HUES64 (cell line): Measurements from ENCODE around the gene QSOX2.

Experiments
- H3K27ac ChIP-seq: 2 replicates; pipeline ENCODE4 v1.7.0; 2013; ENCODE audit warnings: low read depth, low read length, inconsistent platforms
- H3K27me3 ChIP-seq: 2 replicates; pipeline ENCODE4 v1.6.1; 2013; ENCODE audit warnings: mild to moderate bottlenecking, low read length; ENCODE audit not compliant: insufficient read depth
- H3K36me3 ChIP-seq: 2 replicates; pipeline ENCODE4 v1.6.1; 2013; ENCODE audit warnings: mild to moderate bottlenecking, low read length; ENCODE audit not compliant: insufficient read depth
- H3K4me1 ChIP-seq: 2 replicates; pipeline ENCODE4 v1.6.1; 2013; ENCODE audit warnings: mild to moderate bottlenecking, low read length, moderate library complexity; ENCODE audit not compliant: insufficient read depth
- H3K4me3 ChIP-seq: 2 replicates; pipeline ENCODE4 v1.5.1; 2013; ENCODE audit warnings: mild to moderate bottlenecking, low read length, moderate library complexity
- H3K9ac ChIP-seq: 2 replicates; pipeline ENCODE4 v1.6.1; 2013; ENCODE audit warnings: mild to moderate bottlenecking, low read depth, low read length
- H3K9me3 ChIP-seq: 2 replicates; pipeline ENCODE4 v1.6.1; 2013; ENCODE audit warnings: low read depth, low read length; ENCODE audit not compliant: insufficient read depth
- WGBS: fragments of 150-250, 120-280 bp; methylation state at CpG from one replicate; pipeline ENCODE4 v1.1.7; 2013; ENCODE audit warnings: missing lambda C conversion rate; 5-methylcytosine and 5-hydroxymethylcytosine counted together

Gene QSOX2

DNA sequence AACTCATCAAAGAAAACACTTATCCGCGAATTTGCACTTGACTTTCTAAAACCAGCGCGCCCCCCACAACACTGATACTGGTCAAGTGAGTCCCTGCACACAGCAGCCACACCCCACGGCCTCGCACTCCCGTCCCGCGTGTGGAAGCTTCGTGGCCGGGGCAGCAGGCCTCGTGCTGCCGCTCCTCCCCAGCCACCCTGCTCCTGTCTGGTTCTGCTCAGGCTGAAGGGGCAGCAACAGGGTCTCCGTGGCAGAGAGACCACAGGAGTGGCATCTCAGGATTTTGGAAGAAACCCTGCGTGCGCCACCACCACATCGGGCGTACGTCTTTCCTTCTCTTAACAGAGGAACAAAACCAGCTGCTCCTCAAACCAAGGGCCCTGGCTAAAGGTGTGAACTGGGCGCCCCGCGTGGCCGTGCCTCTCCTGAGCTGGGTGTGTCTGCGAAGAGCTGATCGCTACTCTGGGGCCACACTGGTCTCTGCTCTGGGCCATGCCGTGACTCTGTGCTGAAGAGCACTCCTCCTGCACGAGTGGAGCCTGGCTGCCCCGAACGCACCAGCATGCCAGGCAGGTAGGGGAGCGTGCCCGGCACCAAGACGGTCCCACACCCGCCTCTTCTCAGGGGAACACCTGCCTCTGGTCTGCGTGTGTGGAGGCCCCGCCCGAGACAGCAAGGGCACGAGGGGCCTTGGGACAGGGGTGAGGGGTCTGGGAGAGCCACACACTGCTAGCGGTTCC lies 23.3 kb downstream of the QSOX2 start:
- peaks cover 46% of the 10 kb centered on the region for H3K36me3 ChIP-seq
- no peak overlapping the region for H3K4me3 ChIP-seq
- no peaks in the 10 kb centered on the region for H3K27me3 ChIP-seq
- no peaks in the 10 kb centered on the region for H3K9me3 ChIP-seq
- H3K4me1 ChIP-seq, result no peaks in the 10 kb centered on the region
- no peak overlapping the region for H3K9ac ChIP-seq
- no peak overlapping the region for H3K27ac ChIP-seq
- 96% methylated on average over 38 of the region's 38 CpGs for WGBS

GRCh38 chr9:136220017-136220729 lies 25.4 kb downstream of the QSOX2 start:
- Histone ChIP-seq H3K27me3 (no peaks in the 10 kb centered on the region), H3K27ac (no peak overlapping the region), H3K36me3 (peaks cover 58% of the 10 kb centered on the region), H3K9me3 (no peaks in the 10 kb centered on the region), H3K4me1 (no peaks in the 10 kb centered on the region), H3K4me3 (no peak overlapping the region), H3K9ac (no peak overlapping the region)
- 84% methylated on average over 15 of the region's 15 CpGs for WGBS

DNA sequence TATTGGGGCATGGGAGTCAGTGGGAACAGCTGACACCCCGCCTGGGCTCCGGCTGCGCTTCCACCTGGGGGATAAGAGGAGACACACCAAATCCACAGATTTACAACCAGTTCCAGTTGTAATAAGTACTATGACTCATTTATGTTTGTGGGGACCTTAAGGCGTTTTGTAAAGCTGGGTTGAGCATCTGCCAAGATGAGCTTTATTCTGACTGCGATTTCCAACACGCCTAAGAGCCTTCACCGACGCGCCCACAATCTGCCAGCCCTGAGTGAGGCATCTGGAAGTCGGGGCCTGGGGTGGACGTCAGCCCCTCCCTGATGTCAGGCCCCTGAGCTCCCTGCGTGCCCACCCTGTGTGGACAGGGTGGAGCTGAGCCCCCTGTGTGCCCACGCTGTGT lies 26.3 kb downstream of the QSOX2 start:
- H3K4me1 ChIP-seq, result no peaks in the 10 kb centered on the region
- WGBS, result 94% methylated on average over 13 of the region's 13 CpGs
- H3K9me3 ChIP-seq, result no peaks in the 10 kb centered on the region
- no peak overlapping the region for H3K4me3 ChIP-seq
- H3K9ac ChIP-seq, result no peak overlapping the region
- H3K27ac ChIP-seq, result no peak overlapping the region
- H3K27me3 ChIP-seq, result no peaks in the 10 kb centered on the region
- H3K36me3 ChIP-seq, result peaks cover 58% of the 10 kb centered on the region

DNA sequence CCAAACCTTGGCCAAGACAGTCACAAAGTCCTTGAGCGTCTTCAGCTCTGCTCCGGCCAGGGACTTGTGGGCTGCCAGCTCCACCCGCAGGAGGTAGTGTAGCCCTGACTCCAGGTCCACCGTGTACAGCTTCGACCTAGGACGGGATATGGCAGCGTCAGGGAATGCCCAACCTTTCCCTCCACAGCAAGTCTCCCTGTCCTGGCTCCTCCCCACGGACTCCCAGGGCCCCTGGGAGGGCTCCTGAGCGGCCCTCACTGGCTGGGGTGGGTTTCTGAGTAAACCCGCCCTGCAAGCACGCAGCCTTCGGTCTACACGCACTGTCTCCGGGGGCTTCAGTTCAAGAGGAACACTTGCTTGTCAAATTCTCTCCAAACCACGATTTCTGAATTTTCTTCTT lies 26.9 kb downstream of the QSOX2 start:
- Histone ChIP-seq H3K36me3 (peaks cover 58% of the 10 kb centered on the region), H3K4me1 (no peaks in the 10 kb centered on the region), H3K4me3 (no peak overlapping the region), H3K9me3 (no peaks in the 10 kb centered on the region), H3K27ac (no peak overlapping the region), H3K9ac (no peak overlapping the region), H3K27me3 (no peaks in the 10 kb centered on the region)
- WGBS, result 92% methylated on average over 15 of the region's 15 CpGs

DNA sequence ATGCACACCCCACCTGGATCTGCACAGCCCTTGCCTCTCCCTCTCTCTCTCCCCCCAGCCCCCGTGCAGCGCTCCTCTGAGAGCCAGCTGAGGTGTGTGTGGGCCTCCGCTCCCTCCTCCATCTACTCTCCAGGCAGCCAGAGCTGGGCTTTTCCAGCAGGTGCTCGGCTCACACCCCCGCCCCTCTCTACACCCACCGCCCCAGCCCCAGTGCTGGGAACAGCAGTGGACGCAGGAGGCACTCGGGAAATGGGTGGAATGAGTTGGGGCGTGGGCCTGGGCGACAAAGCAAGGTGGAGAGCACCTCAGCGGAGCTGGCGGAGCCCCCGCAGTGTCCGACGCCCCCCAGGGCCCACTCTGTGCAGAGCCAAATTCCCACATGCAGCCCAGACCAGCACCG lies 27.3 kb downstream of the QSOX2 start:
- Histone ChIP-seq H3K36me3 (peaks cover 58% of the 10 kb centered on the region), H3K4me1 (no peaks in the 10 kb centered on the region), H3K9ac (no peak overlapping the region), H3K4me3 (no peak overlapping the region), H3K27ac (no peak overlapping the region), H3K9me3 (no peaks in the 10 kb centered on the region), H3K27me3 (no peaks in the 10 kb centered on the region)
- 94% methylated on average over 16 of the region's 16 CpGs for WGBS

DNA sequence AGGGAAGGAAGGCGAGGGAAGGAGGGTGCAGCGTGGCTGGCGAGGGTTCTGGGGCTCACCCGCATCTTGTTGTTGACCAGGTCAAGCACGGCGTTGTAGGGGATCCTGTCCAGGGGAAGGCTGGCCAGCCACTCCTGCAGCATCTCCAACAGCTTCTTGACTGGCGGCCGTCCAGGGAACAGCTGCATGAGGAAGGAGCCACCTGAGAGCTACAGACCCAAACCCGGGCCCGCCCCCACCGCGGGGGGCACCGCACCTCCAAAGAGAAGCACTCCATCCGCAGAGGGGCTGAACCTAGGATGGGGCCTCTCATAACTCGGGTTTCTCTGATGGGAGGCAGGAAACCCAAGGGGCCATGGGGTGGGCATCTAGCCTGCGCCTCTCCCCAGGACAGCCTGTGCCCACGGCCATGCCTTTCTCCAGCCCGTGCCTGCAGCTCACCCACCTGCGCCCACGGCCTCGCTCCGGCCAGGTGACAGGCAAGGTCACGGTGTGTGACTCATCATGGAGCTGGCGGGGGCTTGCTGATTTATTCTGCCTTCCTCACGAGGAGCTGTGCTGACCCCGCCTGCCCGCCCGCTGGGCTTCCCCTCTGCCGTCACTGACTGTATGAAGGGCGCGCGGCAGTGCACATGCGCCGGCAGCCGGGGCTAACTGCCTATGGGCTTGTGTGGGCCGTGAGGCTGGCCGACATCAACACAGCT lies 28.9 kb downstream of the QSOX2 start:
- H3K4me3 ChIP-seq, result no peak overlapping the region
- no peaks in the 10 kb centered on the region for H3K9me3 ChIP-seq
- 86% methylated on average over 37 of the region's 37 CpGs for WGBS
- H3K9ac ChIP-seq, result no peak overlapping the region; the same call in 1 of the 2 replicates
- no peaks in the 10 kb centered on the region for H3K4me1 ChIP-seq
- H3K36me3 ChIP-seq, result peaks cover 56% of the 10 kb centered on the region
- H3K27ac ChIP-seq, result no peak overlapping the region
- no peaks in the 10 kb centered on the region for H3K27me3 ChIP-seq

DNA sequence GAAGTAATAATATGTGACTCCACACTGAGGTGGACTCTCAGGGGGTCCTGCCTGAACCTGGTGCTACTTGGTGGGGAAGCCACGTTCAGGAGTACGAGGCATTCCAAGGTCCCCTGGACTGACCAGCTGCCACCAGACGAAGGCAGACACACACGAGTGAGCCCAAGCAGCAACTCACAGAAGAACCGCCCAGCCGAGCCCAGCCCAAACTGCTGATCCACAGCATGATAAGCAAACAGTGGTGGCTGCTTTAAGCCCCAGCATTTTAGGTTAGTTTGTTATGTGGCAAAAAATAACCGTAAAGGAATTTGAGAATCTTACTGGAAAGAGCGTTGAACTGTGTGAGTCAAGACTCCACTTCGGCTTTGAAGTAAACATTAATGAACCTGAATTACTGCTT lies 31.9 kb downstream of the QSOX2 start:
- Histone ChIP-seq H3K27me3 (no peaks in the 10 kb centered on the region), H3K36me3 (peaks cover 70% of the 10 kb centered on the region), H3K27ac (no peak overlapping the region), H3K4me3 (no peak overlapping the region), H3K9me3 (no peaks in the 10 kb centered on the region), H3K9ac (no peak overlapping the region), H3K4me1 (no peaks in the 10 kb centered on the region)
- 96% methylated on average over 9 of the region's 9 CpGs for WGBS

- WGBS, result 94% methylated on average over 28 of the region's 28 CpGs
- H3K27ac ChIP-seq, result no peak overlapping the region
- H3K4me3 ChIP-seq, result no peak overlapping the region
- H3K27me3 ChIP-seq, result no peaks in the 10 kb centered on the region
- H3K9me3 ChIP-seq, result no peaks in the 10 kb centered on the region
- no peak overlapping the region for H3K9ac ChIP-seq
- no peaks in the 10 kb centered on the region for H3K4me1 ChIP-seq
- H3K36me3 ChIP-seq, result peaks cover 63% of the 10 kb centered on the region
These were observed 33.2 kb downstream of the QSOX2 start for GRCh38 chr9:136212345-136212950.

- peaks cover 63% of the 10 kb centered on the region for H3K36me3 ChIP-seq
- no peaks in the 10 kb centered on the region for H3K9me3 ChIP-seq
- no peak overlapping the region for H3K27ac ChIP-seq
- no peaks in the 10 kb centered on the region for H3K27me3 ChIP-seq
- H3K9ac ChIP-seq, result no peak overlapping the region
- H3K4me1 ChIP-seq, result no peaks in the 10 kb centered on the region
- no peak overlapping the region for H3K4me3 ChIP-seq
- WGBS, result 94% methylated on average over 35 of the region's 35 CpGs
These were observed 33.9 kb downstream of the QSOX2 start for GRCh38 chr9:136211441-136212344.

GRCh38 chr9:136211006-136211405 lies 34.6 kb downstream of the QSOX2 start:
- H3K27me3 ChIP-seq, result peaks cover 3% of the 10 kb centered on the region; the same call in 1 of the 2 replicates
- 93% methylated on average over 15 of the region's 15 CpGs for WGBS
- no peaks in the 10 kb centered on the region for H3K9me3 ChIP-seq
- H3K9ac ChIP-seq, result no peak overlapping the region
- H3K36me3 ChIP-seq, result peaks cover 56% of the 10 kb centered on the region
- H3K4me1 ChIP-seq, result no peaks in the 10 kb centered on the region
- no peak overlapping the region for H3K27ac ChIP-seq
- no peak overlapping the region for H3K4me3 ChIP-seq
